Neuronal stem cell (in vitro differentiated cells): Measurements from ENCODE around the gene WFDC8.

ENCODE experiments used
- DNase-seq: peaks from one replicate; pipeline ENCODE4 v3.0.0-alpha.2; 2013; ENCODE audit warnings: low spot score
- H2AFZ ChIP-seq: one replicate; pipeline ENCODE4 v1.6.1; 2013; ENCODE audit warnings: mild to moderate bottlenecking, low read length, inconsistent platforms
- H2AK5ac ChIP-seq: 2 replicates; pipeline ENCODE4 v1.6.1; 2013; ENCODE audit warnings: low read depth, mild to moderate bottlenecking, inconsistent platforms, low read length, moderate library complexity, mixed read lengths
- H2BK120ac ChIP-seq: 2 replicates; pipeline ENCODE4 v1.6.1; 2013; ENCODE audit warnings: low read depth, mild to moderate bottlenecking, inconsistent platforms, low read length, moderate library complexity, mixed read lengths
- H2BK12ac ChIP-seq: one replicate; pipeline ENCODE4 v1.6.1; 2013; ENCODE audit warnings: low read length, inconsistent platforms
- H2BK15ac ChIP-seq: 2 replicates; pipeline ENCODE4 v1.6.1; 2013; ENCODE audit warnings: mild to moderate bottlenecking, low read length, inconsistent platforms, mixed read lengths
- H2BK5ac ChIP-seq: one replicate; pipeline ENCODE4 v1.6.1; 2013; ENCODE audit warnings: inconsistent platforms, mild to moderate bottlenecking, low read length, moderate library complexity
- H3K14ac ChIP-seq: one replicate; pipeline ENCODE4 v1.6.1; 2013; ENCODE audit warnings: low read length, inconsistent platforms
- H3K18ac ChIP-seq: 2 replicates; pipeline ENCODE4 v1.6.1; 2013; ENCODE audit warnings: low read length, inconsistent platforms
- H3K23ac ChIP-seq: 2 replicates; pipeline ENCODE4 v1.6.1; 2013; ENCODE audit warnings: low read depth, mild to moderate bottlenecking, mixed read lengths, low read length, inconsistent platforms; ENCODE audit not compliant: poor library complexity
- H3K27ac ChIP-seq: replicated peaks from 3 replicates; pipeline ENCODE4 v1.5.1; 2013; ENCODE audit warnings: low read length, inconsistent platforms
- H3K27me3 ChIP-seq, 3 experiments: 2 replicates each; pipeline ENCODE4 v1.6.1; 2013; ENCODE audit warnings: low read length in 3 of 3, mild to moderate bottlenecking in 2 of 3, inconsistent platforms in 1 of 3, low read depth in 1 of 3, mixed read lengths in 1 of 3, moderate library complexity in 1 of 3; ENCODE audit not compliant: control insufficient read depth in 3 of 3, insufficient read depth in 3 of 3
- H3K36me3 ChIP-seq, 2 donors: replicated peaks in 1 of 2; 2 replicates each; pipeline ENCODE4 v1.6.1; 2013; ENCODE audit warnings: low read length in 2 of 2; ENCODE audit not compliant: control insufficient read depth in 2 of 2, insufficient read depth in 2 of 2
- H3K4ac ChIP-seq: 2 replicates; pipeline ENCODE4 v1.6.1; 2013; ENCODE audit warnings: inconsistent platforms, mild to moderate bottlenecking, low read length, moderate library complexity
- H3K4me1 ChIP-seq, 2 donors: 1 replicate in 1 of 2; 2 replicates in 1 of 2; pipeline ENCODE4 v1.6.1; 2013; ENCODE audit warnings: low read length in 2 of 2, low read depth in 1 of 2; ENCODE audit not compliant: control insufficient read depth in 2 of 2, insufficient read depth in 1 of 2
- H3K4me2 ChIP-seq: one replicate; pipeline ENCODE4 v1.6.1; 2013; ENCODE audit warnings: mild to moderate bottlenecking, low read length, inconsistent platforms; ENCODE audit not compliant: insufficient read depth, poor library complexity, severe bottlenecking
- H3K4me3 ChIP-seq, 2 donors: 2 replicates each; pipeline ENCODE4 v1.5.1; 2013; ENCODE audit warnings: low read length in 2 of 2, mild to moderate bottlenecking in 2 of 2, inconsistent platforms in 1 of 2, moderate library complexity in 1 of 2
- H3K79me1 ChIP-seq: one replicate; pipeline ENCODE4 v1.6.1; 2013; ENCODE audit warnings: low read depth, mild to moderate bottlenecking, inconsistent platforms, low read length, moderate library complexity
- H3K9ac ChIP-seq: one replicate; pipeline ENCODE4 v1.6.1; 2013; ENCODE audit warnings: mild to moderate bottlenecking, low read depth, low read length, inconsistent platforms; ENCODE audit not compliant: poor library complexity
- H3K9me3 ChIP-seq, 2 donors: replicated peaks in 1 of 2; 2 replicates each; pipeline versions ENCODE3 to v1.6.1; 2013; ENCODE audit warnings: low read length in 2 of 2, mild to moderate bottlenecking in 2 of 2, inconsistent platforms in 1 of 2, low read depth in 1 of 2, mixed read lengths in 1 of 2, moderate library complexity in 1 of 2; ENCODE audit not compliant: control insufficient read depth in 2 of 2, insufficient read depth in 1 of 2
- H4K8ac ChIP-seq: one replicate; pipeline ENCODE4 v1.6.1; 2013; ENCODE audit warnings: low read depth, mild to moderate bottlenecking, inconsistent platforms, low read length, moderate library complexity
- H4K91ac ChIP-seq: one replicate; pipeline ENCODE4 v1.6.1; 2013; ENCODE audit warnings: low read length, low read depth, mild to moderate bottlenecking, inconsistent platforms; ENCODE audit not compliant: poor library complexity
- WGBS, 2 donors: extraction: QIAGEN DNeasy Blood & Tissue Kit; methylation state at CpG; one replicate each; pipeline ENCODE4 v1.1.7; 2013; ENCODE audit warnings: missing lambda C conversion rate in 2 of 2, mixed read lengths in 1 of 2; ENCODE audit not compliant: insufficient read length in 2 of 2, insufficient replicate concordance in 1 of 2; ENCODE audit errors: extremely low coverage in 2 of 2; 5-methylcytosine and 5-hydroxymethylcytosine counted together

Gene WFDC8

GRCh38 chr20:45564760-45565276 is 14.3 kb downstream of the WFDC8 start:
- no peak overlapping the region for H2BK15ac ChIP-seq
- H4K8ac ChIP-seq: no peak overlapping the region
- no peak overlapping the region for H3K4me3 ChIP-seq
- no peak overlapping the region for H4K91ac ChIP-seq
- H2BK12ac ChIP-seq: no peak overlapping the region
- no peak overlapping the region for H3K27ac ChIP-seq
- no peak overlapping the region for H2AFZ ChIP-seq
- no peaks in the 10 kb centered on the region for H3K27me3 ChIP-seq
- H3K9me3 ChIP-seq: no peaks in the 10 kb centered on the region
- H2AK5ac ChIP-seq: no peak overlapping the region
- H2BK5ac ChIP-seq: no peak overlapping the region
- H3K18ac ChIP-seq: no peak overlapping the region
- H3K4me1 ChIP-seq: no peaks in the 10 kb centered on the region
- H3K4ac ChIP-seq: no peak overlapping the region
- no CpG with 5 or more reads among the region's 2 CpGs for WGBS, 2 donors
- H3K14ac ChIP-seq: no peak overlapping the region
- H3K36me3 ChIP-seq: no peaks in the 10 kb centered on the region
- no peak overlapping the region for H3K9ac ChIP-seq
- H3K79me1 ChIP-seq: no peaks in the 10 kb centered on the region
- H3K4me2 ChIP-seq: no peak overlapping the region
- H2BK120ac ChIP-seq: no peak overlapping the region
- no peak for DNase-seq
- H3K23ac ChIP-seq: no peak overlapping the region

DNA sequence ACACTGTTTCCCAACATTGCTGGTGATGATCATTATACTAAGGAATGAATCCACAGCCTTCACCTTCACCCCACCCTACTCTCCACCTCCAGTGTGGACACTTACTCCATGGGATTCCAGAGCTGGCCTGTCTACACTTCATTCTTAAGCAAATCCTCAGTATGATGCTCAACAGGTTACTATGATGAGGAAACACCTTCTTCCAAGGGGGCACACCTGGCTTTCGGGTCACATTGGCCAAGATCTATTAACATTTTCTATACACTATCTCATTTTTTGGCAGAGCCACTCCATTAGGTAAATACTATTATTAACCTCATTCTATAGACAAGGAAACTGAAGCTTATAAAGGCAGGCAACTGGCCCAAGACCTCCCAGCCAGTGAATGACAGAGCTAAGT is 23.9 kb downstream of the WFDC8 start:
- Histone ChIP-seq H3K4me1 (no peaks in the 10 kb centered on the region), H2AFZ (no peak overlapping the region), H3K27ac (no peak overlapping the region)

DNA sequence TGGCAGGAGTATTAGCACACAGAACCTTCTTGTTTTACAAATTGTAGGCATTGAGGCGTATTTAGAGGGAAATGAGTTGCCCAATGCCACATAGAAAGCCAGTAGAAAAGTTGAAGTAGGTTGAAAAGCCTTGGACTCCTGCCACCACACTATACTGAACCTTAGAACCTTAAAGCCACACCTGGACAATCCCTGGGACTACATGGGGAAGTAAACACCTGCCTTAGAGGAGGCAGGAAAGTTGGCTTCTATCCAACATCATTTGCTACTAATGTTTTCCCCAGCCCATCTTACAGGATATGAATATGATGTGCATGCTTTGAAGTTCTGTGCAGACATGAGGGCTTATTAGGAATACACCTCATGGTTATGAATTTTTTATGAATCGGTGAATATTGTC is 26.6 kb downstream of the WFDC8 start:
- Histone ChIP-seq H3K27me3 (peaks cover 0 to 11% (median 0%) of the 10 kb centered on the region in 3 experiments), H2BK5ac (no peak overlapping the region), H3K18ac (no peak overlapping the region), H3K4me1 (no peaks in the 10 kb centered on the region), H3K23ac (no peak overlapping the region), H2AK5ac (no peak overlapping the region), H3K4me3 (no peak overlapping the region), H3K36me3 (no peaks in the 10 kb centered on the region), H3K4me2 (no peak overlapping the region), H2BK12ac (no peak overlapping the region), H3K79me1 (no peaks in the 10 kb centered on the region), H4K8ac (no peak overlapping the region), H3K4ac (no peak overlapping the region), H3K14ac (no peak overlapping the region), H2BK15ac (no peak overlapping the region), H2BK120ac (no peak overlapping the region), H3K9me3 (no peaks in the 10 kb centered on the region), H4K91ac (no peak overlapping the region), H3K27ac (no peak overlapping the region), H3K9ac (no peak overlapping the region), H2AFZ (no peak overlapping the region)
- no peak for DNase-seq
- WGBS, 2 donors: no CpG with 5 or more reads among the region's 2 CpGs

More for the DNA sequence above, 23.9 kb downstream of the WFDC8 start:
- H3K36me3 ChIP-seq: no peaks in the 10 kb centered on the region
- H2BK15ac ChIP-seq: no peak overlapping the region
- H2BK5ac ChIP-seq: no peak overlapping the region
- peaks cover 0 to 5% (median 0%) of the 10 kb centered on the region in 3 experiments for H3K27me3 ChIP-seq
- H4K8ac ChIP-seq: no peak overlapping the region
- no peak overlapping the region for H3K4me2 ChIP-seq
- no peak overlapping the region for H3K4ac ChIP-seq
- WGBS, 2 donors: no CpG with 5 or more reads among the region's 1 CpG
- H2AK5ac ChIP-seq: no peak overlapping the region
- no peak overlapping the region for H2BK120ac ChIP-seq
- no peaks in the 10 kb centered on the region for H3K9me3 ChIP-seq
- no peak overlapping the region for H3K9ac ChIP-seq
- no peak overlapping the region for H3K18ac ChIP-seq
- no peak overlapping the region for H3K23ac ChIP-seq
- H3K14ac ChIP-seq: no peak overlapping the region
- no peak overlapping the region for H2BK12ac ChIP-seq
- no peak overlapping the region for H4K91ac ChIP-seq
- no peak for DNase-seq
- H3K79me1 ChIP-seq: no peaks in the 10 kb centered on the region
- no peak overlapping the region for H3K4me3 ChIP-seq

DNA sequence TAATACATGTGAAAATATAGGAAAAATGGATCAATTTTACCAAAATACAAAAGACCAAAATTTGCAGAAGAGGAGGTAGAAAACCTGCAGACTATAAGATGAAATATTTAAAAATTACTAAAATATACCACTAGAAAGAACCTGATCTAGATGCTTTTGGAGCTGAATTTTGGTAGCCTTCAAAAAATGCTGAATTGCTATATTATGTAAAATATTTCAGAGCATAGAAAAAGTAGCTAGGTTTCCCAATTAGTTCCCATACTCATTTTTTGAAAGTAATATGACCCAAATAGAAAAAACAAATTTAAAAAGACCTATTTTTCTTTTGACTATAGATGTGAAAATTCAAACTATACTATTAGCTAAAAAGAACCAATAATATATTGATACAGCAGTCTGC is 28.3 kb downstream of the WFDC8 start:
- H4K8ac ChIP-seq: no peak overlapping the region
- H3K4me3 ChIP-seq: no peak overlapping the region
- no peak overlapping the region for H2BK12ac ChIP-seq
- no peak overlapping the region for H2BK5ac ChIP-seq
- no peaks in the 10 kb centered on the region for H3K79me1 ChIP-seq
- H2BK15ac ChIP-seq: no peak overlapping the region
- no peak overlapping the region for H2AFZ ChIP-seq
- no peak overlapping the region for H3K9ac ChIP-seq
- no peak overlapping the region for H3K4me2 ChIP-seq
- H2BK120ac ChIP-seq: no peak overlapping the region
- no peak overlapping the region for H4K91ac ChIP-seq
- DNase-seq: no peak
- no peak overlapping the region for H3K18ac ChIP-seq
- no peaks in the 10 kb centered on the region for H3K9me3 ChIP-seq
- H3K27ac ChIP-seq: no peak overlapping the region
- H3K4me1 ChIP-seq: no peaks in the 10 kb centered on the region
- no peak overlapping the region for H2AK5ac ChIP-seq
- no peak overlapping the region for H3K4ac ChIP-seq
- no peak overlapping the region for H3K23ac ChIP-seq
- no peaks in the 10 kb centered on the region for H3K36me3 ChIP-seq
- no peak overlapping the region for H3K14ac ChIP-seq
- peaks cover 0 to 17% (median 0%) of the 10 kb centered on the region in 3 experiments for H3K27me3 ChIP-seq
